Mesendoderm (in vitro differentiated cells): ENCODE measurements around the gene PLA2G4B.

Experiments
- DNase-seq: peaks from one replicate; pipeline ENCODE4 v3.0.0; 2013
- H2AK5ac ChIP-seq: 2 replicates; pipeline ENCODE4 v1.6.1; 2013; ENCODE audit warnings: low read length, inconsistent platforms
- H2BK120ac ChIP-seq: 2 replicates; pipeline ENCODE4 v1.6.1; 2013; ENCODE audit warnings: low read depth, mild to moderate bottlenecking, low read length, moderate library complexity, mixed read lengths
- H2BK15ac ChIP-seq: replicated peaks from 2 replicates; pipeline ENCODE4 v1.6.1; 2013; ENCODE audit warnings: low read depth, mild to moderate bottlenecking, moderate library complexity
- H2BK5ac ChIP-seq: 2 replicates; pipeline ENCODE4 v1.6.1; 2013; ENCODE audit warnings: low read length, inconsistent platforms
- H3K18ac ChIP-seq: 2 replicates; pipeline ENCODE4 v1.6.1; 2013; ENCODE audit warnings: mild to moderate bottlenecking, low read length, mixed read lengths
- H3K23ac ChIP-seq: one replicate; pipeline ENCODE4 v1.6.1; 2013; ENCODE audit warnings: low read length
- H3K27ac ChIP-seq: 2 replicates; pipeline ENCODE4 v1.5.1; 2013; ENCODE audit warnings: low read depth, mild to moderate bottlenecking, inconsistent platforms, low read length, moderate library complexity
- H3K27me3 ChIP-seq: 2 replicates; pipeline ENCODE4 v1.6.1; 2013; ENCODE audit warnings: low read length, control low read depth, mild to moderate bottlenecking, inconsistent platforms; ENCODE audit not compliant: insufficient read depth, poor library complexity
- H3K36me3 ChIP-seq: 2 replicates; pipeline ENCODE4 v1.6.1; 2013; ENCODE audit warnings: low read length, inconsistent platforms; ENCODE audit not compliant: control insufficient read depth, insufficient read depth
- H3K4ac ChIP-seq: one replicate; pipeline ENCODE4 v1.6.1; 2013; ENCODE audit warnings: low read depth, mild to moderate bottlenecking, low read length, moderate library complexity
- H3K4me1 ChIP-seq: 2 replicates; pipeline ENCODE4 v1.6.1; 2013; ENCODE audit warnings: low read depth, low read length, inconsistent platforms; ENCODE audit not compliant: control insufficient read depth
- H3K4me2 ChIP-seq: 2 replicates; pipeline ENCODE4 v1.6.1; 2013; ENCODE audit warnings: low read length
- H3K4me3 ChIP-seq: 2 replicates; pipeline ENCODE4 v1.5.1; 2013; ENCODE audit warnings: mild to moderate bottlenecking, low read length
- H3K56ac ChIP-seq: one replicate; pipeline ENCODE4 v1.6.1; 2013; ENCODE audit warnings: low read length
- H3K79me1 ChIP-seq: 2 replicates; pipeline ENCODE4 v1.6.1; 2013; ENCODE audit warnings: low read length, inconsistent platforms
- H3K79me2 ChIP-seq: 2 replicates; pipeline ENCODE4 v1.6.1; 2013; ENCODE audit warnings: mild to moderate bottlenecking, low read length; ENCODE audit not compliant: control insufficient read depth, insufficient read depth
- H3K9ac ChIP-seq: 2 replicates; pipeline ENCODE4 v1.6.1; 2013; ENCODE audit warnings: low read length, inconsistent platforms
- H4K5ac ChIP-seq: one replicate; pipeline ENCODE4 v1.6.1; 2013; ENCODE audit warnings: low read length
- H4K8ac ChIP-seq: one replicate; pipeline ENCODE4 v1.6.1; 2013; ENCODE audit warnings: low read depth, mild to moderate bottlenecking, control low read depth, low read length, moderate library complexity
- WGBS: extraction: QIAGEN DNeasy Blood & Tissue Kit; methylation state at CpG from one replicate; pipeline ENCODE4 v1.1.7; 2013; ENCODE audit warnings: low lambda C conversion rate, missing lambda C conversion rate; ENCODE audit not compliant: insufficient coverage; ENCODE audit errors: extremely low coverage; 5-methylcytosine and 5-hydroxymethylcytosine counted together

The PLA2G4B gene

GRCh38 chr15:41804916-41805666, 33.6 kb upstream of the PLA2G4B start:
- no peak overlapping the region for H3K4me3 ChIP-seq
- no peak overlapping the region for H4K5ac ChIP-seq
- H4K8ac ChIP-seq = no peak overlapping the region
- no peak overlapping the region for H3K4ac ChIP-seq
- H2BK120ac ChIP-seq = no peak overlapping the region
- no peaks in the 10 kb centered on the region for H3K79me1 ChIP-seq
- H2BK5ac ChIP-seq = no peak overlapping the region
- H3K79me2 ChIP-seq = no peaks in the 10 kb centered on the region
- H3K27ac ChIP-seq = no peak overlapping the region
- no peak overlapping the region for H3K4me2 ChIP-seq
- H3K23ac ChIP-seq = no peak overlapping the region
- H3K9ac ChIP-seq = no peak overlapping the region
- H3K18ac ChIP-seq = no peak overlapping the region
- no peak overlapping the region for H2AK5ac ChIP-seq
- no peak overlapping the region for H3K56ac ChIP-seq
- H3K27me3 ChIP-seq = no peaks in the 10 kb centered on the region
- WGBS = no CpG with 5 or more reads among the region's 8 CpGs
- H3K4me1 ChIP-seq = no peaks in the 10 kb centered on the region
- no peak overlapping the region for H2BK15ac ChIP-seq
- no peaks in the 10 kb centered on the region for H3K36me3 ChIP-seq
- no peak for DNase-seq

DNA sequence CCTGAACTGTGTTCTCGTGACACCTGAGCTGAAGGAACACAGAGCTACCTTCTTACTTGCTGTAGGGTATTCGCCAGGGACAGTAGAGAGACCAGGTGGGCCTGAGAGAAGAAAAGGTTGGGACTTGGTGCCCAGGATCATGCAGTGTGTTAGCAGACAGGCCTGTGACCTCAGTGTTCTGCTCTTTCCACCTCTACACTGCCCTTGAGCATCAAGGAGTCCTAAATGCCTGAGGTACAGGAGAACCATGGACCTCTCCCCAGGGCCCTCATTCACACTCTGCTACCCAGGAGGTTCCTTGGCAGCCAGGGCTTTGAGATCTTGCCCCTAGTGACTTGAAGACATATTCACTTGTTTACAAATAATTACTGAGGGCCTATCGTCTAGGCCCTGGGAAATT, 32.9 kb upstream of the PLA2G4B start:
- Histone ChIP-seq H3K4me1 (no peaks in the 10 kb centered on the region), H2AK5ac (no peak overlapping the region), H3K27me3 (no peaks in the 10 kb centered on the region), H2BK120ac (no peak overlapping the region), H3K4ac (no peak overlapping the region), H3K4me3 (no peak overlapping the region), H2BK5ac (no peak overlapping the region), H3K18ac (no peak overlapping the region), H4K8ac (no peak overlapping the region), H3K27ac (no peak overlapping the region), H3K79me2 (no peaks in the 10 kb centered on the region), H3K9ac (no peak overlapping the region), H3K36me3 (no peaks in the 10 kb centered on the region), H3K56ac (no peak overlapping the region), H3K23ac (no peak overlapping the region), H3K4me2 (no peak overlapping the region), H2BK15ac (no peak overlapping the region), H3K79me1 (no peaks in the 10 kb centered on the region), H4K5ac (no peak overlapping the region)
- no CpG with 5 or more reads among the region's 3 CpGs for WGBS
- DNase-seq = no peak

GRCh38 chr15:41806291-41807181, 32.1 kb upstream of the PLA2G4B start:
- WGBS = no CpG with 5 or more reads among the region's 10 CpGs
- no peak overlapping the region for H2BK120ac ChIP-seq
- H3K9ac ChIP-seq = no peak overlapping the region
- no peak overlapping the region for H3K4me2 ChIP-seq
- H3K4ac ChIP-seq = no peak overlapping the region
- H2BK15ac ChIP-seq = no peak overlapping the region
- no peaks in the 10 kb centered on the region for H3K27me3 ChIP-seq
- H3K23ac ChIP-seq = no peak overlapping the region
- no peaks in the 10 kb centered on the region for H3K79me2 ChIP-seq
- H3K27ac ChIP-seq = no peak overlapping the region
- no peak for DNase-seq
- H3K56ac ChIP-seq = no peak overlapping the region
- no peak overlapping the region for H3K18ac ChIP-seq
- no peaks in the 10 kb centered on the region for H3K79me1 ChIP-seq
- no peak overlapping the region for H3K4me3 ChIP-seq
- H4K5ac ChIP-seq = no peak overlapping the region
- H3K4me1 ChIP-seq = no peaks in the 10 kb centered on the region
- no peak overlapping the region for H4K8ac ChIP-seq
- no peaks in the 10 kb centered on the region for H3K36me3 ChIP-seq
- no peak overlapping the region for H2AK5ac ChIP-seq
- no peak overlapping the region for H2BK5ac ChIP-seq

DNA sequence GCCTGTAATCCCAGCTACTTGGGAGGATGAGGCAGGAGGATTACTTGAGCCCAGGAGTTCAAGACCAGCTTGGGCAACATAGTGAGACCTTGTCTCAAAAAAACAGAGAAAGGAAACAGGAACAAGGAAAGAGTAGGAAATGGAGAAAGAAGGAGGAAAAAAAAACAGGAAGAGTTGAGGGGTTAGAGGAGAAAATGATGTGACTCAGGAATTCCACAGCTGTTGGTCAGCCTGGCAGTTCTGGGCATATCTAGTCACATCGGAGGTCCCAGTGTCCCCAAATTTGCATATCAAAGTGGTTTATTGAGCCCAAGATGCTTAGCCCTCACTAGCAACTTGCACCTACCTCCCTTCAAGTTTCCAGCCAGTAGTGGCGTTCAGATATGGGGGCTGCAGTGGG, 29.5 kb upstream of the PLA2G4B start:
- H3K4me1 ChIP-seq = no peaks in the 10 kb centered on the region
- no peak overlapping the region for H3K4me3 ChIP-seq
- no peak overlapping the region for H2BK15ac ChIP-seq
- no peak overlapping the region for H2BK5ac ChIP-seq
- H3K36me3 ChIP-seq = no peaks in the 10 kb centered on the region
- no peak overlapping the region for H3K23ac ChIP-seq
- H3K27me3 ChIP-seq = no peaks in the 10 kb centered on the region
- H4K5ac ChIP-seq = no peak overlapping the region
- no peak overlapping the region for H3K56ac ChIP-seq
- peak; percentile 37 for DNase-seq
- H3K4ac ChIP-seq = no peak overlapping the region
- H4K8ac ChIP-seq = no peak overlapping the region
- no peak overlapping the region for H3K18ac ChIP-seq
- H3K4me2 ChIP-seq = no peak overlapping the region
- H3K79me2 ChIP-seq = no peaks in the 10 kb centered on the region
- H3K9ac ChIP-seq = no peak overlapping the region
- H3K79me1 ChIP-seq = no peaks in the 10 kb centered on the region
- H2BK120ac ChIP-seq = no peak overlapping the region
- H3K27ac ChIP-seq = no peak overlapping the region
- no peak overlapping the region for H2AK5ac ChIP-seq
- WGBS = no CpG with 5 or more reads among the region's 2 CpGs

DNA sequence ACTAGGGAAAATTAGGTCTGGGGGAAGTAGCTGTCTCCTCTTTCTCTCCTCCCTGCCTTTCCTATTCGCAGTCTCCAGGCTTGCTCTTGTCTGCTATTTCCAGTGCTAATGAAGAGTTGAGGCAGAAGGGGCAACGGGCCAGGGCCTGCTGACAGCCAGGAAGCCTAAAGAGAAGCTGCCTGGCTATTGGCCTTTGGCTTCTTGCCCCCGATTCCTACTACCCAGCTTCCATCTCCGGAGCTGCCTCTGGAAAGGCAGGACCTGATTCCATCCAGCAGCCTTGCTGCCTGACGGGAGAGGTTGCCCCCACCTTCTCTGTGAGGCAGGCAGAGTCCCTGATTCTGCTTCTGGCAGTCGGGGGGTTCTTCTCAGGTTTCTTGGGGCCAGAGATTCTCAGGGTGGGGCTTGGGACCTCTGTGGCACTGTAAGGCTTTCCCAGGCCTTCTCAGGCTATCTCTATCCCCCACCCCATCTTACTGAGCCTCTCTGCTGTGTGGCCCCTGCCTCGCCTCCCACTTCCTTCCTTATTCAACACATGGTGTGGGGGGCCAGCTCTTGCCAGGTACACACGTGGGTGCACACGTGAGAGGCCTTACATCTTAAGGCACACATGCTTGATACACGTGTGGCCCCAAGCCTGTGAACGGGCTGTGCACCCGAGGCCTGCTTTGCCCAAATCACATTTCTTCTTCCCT, 29.0 kb upstream of the PLA2G4B start:
- H3K4me1 ChIP-seq = no peaks in the 10 kb centered on the region
- H2AK5ac ChIP-seq = no peak overlapping the region
- H3K4me2 ChIP-seq = no peak overlapping the region
- no peaks in the 10 kb centered on the region for H3K79me1 ChIP-seq
- no peak overlapping the region for H4K5ac ChIP-seq
- H3K56ac ChIP-seq = no peak overlapping the region
- no peak overlapping the region for H2BK5ac ChIP-seq
- no peak overlapping the region for H3K9ac ChIP-seq
- WGBS = no CpG with 5 or more reads among the region's 12 CpGs
- H3K4me3 ChIP-seq = no peak overlapping the region
- H3K18ac ChIP-seq = no peak overlapping the region
- H2BK15ac ChIP-seq = no peak overlapping the region
- no peak overlapping the region for H3K23ac ChIP-seq
- H3K27ac ChIP-seq = no peak overlapping the region
- no peaks in the 10 kb centered on the region for H3K36me3 ChIP-seq
- no peak overlapping the region for H3K4ac ChIP-seq
- DNase-seq = no peak
- no peak overlapping the region for H4K8ac ChIP-seq
- H3K79me2 ChIP-seq = no peaks in the 10 kb centered on the region
- no peaks in the 10 kb centered on the region for H3K27me3 ChIP-seq
- no peak overlapping the region for H2BK120ac ChIP-seq
